RWPE1 (cell line): ENCODE results near the gene SEC14L1.

Experiments used
- CTCF ChIA-PET: fragments of 350-600 bp; sonication (Branson Sonifier 250); formaldehyde crosslinking; extraction: SDS; loops from one replicate; lab custom pipeline; 2021; lab: Yijun Ruan, JAX
- POLR2A ChIA-PET: fragments of 400-600 bp; formaldehyde crosslinking; extraction: SDS; loops from one replicate; lab custom pipeline; 2020; ENCODE audit warnings: antibody characterized with exemption; ENCODE audit not compliant: low non-redundant PET; lab: Yijun Ruan, JAX
- DNase-seq: peaks from one replicate; pipeline ENCODE4 v3.0.0; 2012; ENCODE audit warnings: low spot score
- H3K27ac ChIP-seq: fragments of 450-650 bp; 2 replicates; pipeline ENCODE4 v1.5.1; 2017
- CTCF ChIP-seq: fragments of 450-650 bp; conservative IDR thresholded peaks from 2 replicates; pipeline ENCODE4 v1.5.1; 2017; ENCODE audit warnings: low read depth, mild to moderate bottlenecking

The SEC14L1 gene

GRCh38 chr17:77177002-77177741 is 36.4 kb downstream of the SEC14L1 start:
- no peak for DNase-seq
- ChIA-PET POLR2A (no interaction called here), CTCF (interaction anchor here (0.6 kb wide), 1 partner anchor 10 kb away, joined by 6 read pairs; no protein-coding TSS in a partner anchor)
- no peak overlapping the region for H3K27ac ChIP-seq
- no peak for TF ChIP-seq CTCF

- DNase-seq = no peak
- H3K27ac ChIP-seq = no peak overlapping the region
- no peak for TF ChIP-seq CTCF
- POLR2A ChIA-PET = no interaction called here
- CTCF ChIA-PET = interaction anchor here (0.6 kb wide), 1 partner anchor 11 kb away, joined by 6 read pairs; no protein-coding TSS in a partner anchor
Measured at GRCh38 chr17:77178050-77178449, 37.3 kb downstream of the SEC14L1 start.

- ChIA-PET POLR2A (no interaction called here), CTCF (no interaction called here)
- DNase-seq = no peak
- H3K27ac ChIP-seq = no peak overlapping the region
- TF ChIP-seq CTCF = no peak
Measured at GRCh38 chr17:77178563-77178962, 37.8 kb downstream of the SEC14L1 start.

DNA sequence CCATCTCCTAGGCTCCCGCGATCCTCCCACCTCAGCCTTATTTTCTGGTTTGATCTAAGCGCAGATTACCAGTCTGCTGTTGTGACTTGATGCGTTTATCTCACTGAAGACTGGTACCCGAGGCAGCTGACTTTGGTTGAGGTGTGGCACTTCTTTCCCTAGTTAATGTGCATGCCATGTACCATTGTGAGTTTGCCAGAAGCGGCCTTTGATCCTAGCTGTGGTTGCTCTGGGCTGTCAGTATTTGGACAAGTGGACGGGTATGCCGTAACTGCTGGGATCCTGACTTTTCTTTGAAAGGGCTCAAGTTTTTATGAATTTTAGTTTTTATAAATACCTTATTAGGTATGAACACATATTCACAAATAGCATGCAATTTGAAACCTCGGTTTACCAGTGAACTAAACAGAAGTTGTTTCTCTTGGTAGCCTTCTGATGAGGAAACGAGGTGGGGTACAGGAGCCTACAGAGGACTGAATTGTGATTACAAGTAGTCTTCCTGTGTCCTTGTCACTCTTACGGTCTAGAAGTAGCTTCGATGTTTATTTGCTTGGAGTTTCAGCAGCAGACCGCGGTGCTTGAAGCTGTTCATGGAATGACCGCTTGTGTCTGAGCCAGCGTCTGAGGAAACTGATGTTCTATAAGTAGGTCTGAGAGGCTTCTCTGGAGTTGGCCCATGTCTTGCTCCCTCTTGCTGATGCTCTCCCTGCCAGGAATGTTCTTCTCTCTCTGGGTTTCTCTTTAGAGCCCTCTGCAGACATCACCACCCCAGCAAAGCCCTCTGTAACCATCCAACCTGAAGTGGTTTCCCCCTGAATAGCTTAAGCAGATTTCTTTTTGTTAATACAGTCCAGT is 40.0 kb downstream of the SEC14L1 start:
- CTCF ChIA-PET = interaction anchor here (0.6 kb wide), 1 partner anchor 249 kb away, joined by 3 read pairs; no protein-coding TSS in a partner anchor
- no peak for DNase-seq
- no peak for TF ChIP-seq CTCF
- no peak overlapping the region for H3K27ac ChIP-seq
- POLR2A ChIA-PET = no interaction called here

DNA sequence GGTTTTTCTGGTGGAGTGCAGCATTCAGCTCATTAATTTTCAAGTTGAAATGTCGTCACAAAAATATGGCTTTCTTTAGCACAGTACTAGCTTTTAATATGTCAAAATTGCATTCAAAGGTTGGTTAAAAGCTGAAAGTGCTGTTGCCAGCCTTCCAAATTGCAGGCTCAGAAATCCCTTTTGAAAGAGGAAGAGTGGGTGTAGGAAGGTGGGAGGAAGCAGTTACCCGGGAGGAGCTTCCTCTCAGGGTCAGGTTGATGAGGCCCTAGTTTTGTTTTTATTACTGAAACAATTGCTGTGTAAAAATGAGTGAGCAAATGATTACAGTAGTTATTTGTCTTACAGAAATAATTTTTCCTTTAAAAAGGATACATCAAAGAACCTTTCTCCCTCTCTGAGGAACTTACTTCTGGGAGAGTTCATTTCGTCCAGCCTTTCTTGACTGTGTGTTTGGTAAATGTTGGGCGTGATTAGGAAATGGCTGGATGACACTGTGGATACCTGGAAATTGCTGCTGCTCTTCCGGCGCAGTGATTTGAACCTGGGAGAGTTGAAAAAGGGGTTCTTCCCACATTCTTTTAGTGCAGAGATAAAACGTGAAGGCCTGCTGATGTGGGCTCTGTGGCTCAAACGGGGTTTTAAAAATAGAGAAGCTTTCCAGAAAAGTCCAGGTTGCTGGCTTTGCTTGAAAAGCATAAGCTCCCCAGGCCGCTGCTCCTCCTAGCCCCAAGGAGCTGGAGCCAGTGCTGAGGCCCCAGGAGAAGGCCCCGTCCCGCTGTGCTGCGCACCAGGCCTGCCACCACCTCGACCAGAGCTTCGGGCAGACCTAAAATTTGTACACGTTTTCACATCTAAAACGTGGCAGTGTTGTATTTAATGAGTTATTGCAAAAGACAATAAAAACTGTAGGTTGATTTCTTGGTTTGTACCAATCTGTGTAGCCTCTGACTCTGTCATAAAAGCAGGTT is 41.7 kb downstream of the SEC14L1 start:
- no peak for DNase-seq
- H3K27ac ChIP-seq = no peak overlapping the region
- TF ChIP-seq CTCF = no peak
- POLR2A ChIA-PET = interaction anchor here (0.5 kb wide), 1 partner anchor 10 kb away, joined by 8 read pairs; no protein-coding TSS in a partner anchor
- CTCF ChIA-PET = interaction anchor here (0.7 kb wide), 1 partner anchor 1161 kb away, joined by 3 read pairs; no protein-coding TSS in a partner anchor
